OCI-LY3 (cell line): Measurements from ENCODE around the gene THAP6.

Source experiments
- EZH2phosphoT487 ChIP-seq: fragments of 200-600 bp; shearing (Covaris generic); IDR thresholded peaks from 2 replicates; pipeline ENCODE4 v1.6.1; 2018; ENCODE audit warnings: antibody characterized with exemption, mixed run types, low read depth
- TF ChIP-seq, protein P1 (sequence below): fragments of 200-600, 300-600 bp; sonication (generic); IDR thresholded peaks from 2 replicates; pipeline ENCODE4 v1.5.1; 2014; ENCODE audit warnings: antibody characterized with exemption, low read length, low read depth

DNA sequence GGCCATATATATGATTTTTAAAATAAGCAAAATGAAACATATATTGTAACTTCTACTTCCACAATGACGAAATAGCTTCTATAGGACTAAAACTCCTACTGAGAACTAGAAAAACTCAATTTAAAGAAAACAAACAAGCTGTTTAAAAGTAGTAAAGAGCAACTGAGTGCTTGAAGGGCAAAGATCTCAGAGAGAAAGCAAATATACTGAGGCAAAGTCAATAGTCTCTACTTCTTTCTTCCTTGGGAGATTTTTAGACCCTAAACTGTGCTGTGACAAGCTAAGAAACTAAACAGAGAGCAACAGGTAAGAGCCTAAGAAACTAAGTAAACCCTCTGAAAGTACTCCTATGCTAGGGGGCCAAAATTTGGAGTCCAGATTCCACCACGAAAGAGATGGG, 8.6 kb upstream of the THAP6 start:
- TF ChIP-seq, protein P1, sequence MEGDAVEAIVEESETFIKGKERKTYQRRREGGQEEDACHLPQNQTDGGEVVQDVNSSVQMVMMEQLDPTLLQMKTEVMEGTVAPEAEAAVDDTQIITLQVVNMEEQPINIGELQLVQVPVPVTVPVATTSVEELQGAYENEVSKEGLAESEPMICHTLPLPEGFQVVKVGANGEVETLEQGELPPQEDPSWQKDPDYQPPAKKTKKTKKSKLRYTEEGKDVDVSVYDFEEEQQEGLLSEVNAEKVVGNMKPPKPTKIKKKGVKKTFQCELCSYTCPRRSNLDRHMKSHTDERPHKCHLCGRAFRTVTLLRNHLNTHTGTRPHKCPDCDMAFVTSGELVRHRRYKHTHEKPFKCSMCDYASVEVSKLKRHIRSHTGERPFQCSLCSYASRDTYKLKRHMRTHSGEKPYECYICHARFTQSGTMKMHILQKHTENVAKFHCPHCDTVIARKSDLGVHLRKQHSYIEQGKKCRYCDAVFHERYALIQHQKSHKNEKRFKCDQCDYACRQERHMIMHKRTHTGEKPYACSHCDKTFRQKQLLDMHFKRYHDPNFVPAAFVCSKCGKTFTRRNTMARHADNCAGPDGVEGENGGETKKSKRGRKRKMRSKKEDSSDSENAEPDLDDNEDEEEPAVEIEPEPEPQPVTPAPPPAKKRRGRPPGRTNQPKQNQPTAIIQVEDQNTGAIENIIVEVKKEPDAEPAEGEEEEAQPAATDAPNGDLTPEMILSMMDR = no peak
- no peak for TF ChIP-seq EZH2phosphoT487
